Tibial nerve (tissue), 4 donors: ENCODE data around the gene NAT16.
A peak's percentile ranks its signal among the peaks of the same experiment; 100 is the strongest.

ENCODE experiments used
- EP300 ChIP-seq, 2 donors: sonication (generic); formaldehyde crosslinking; IDR thresholded peaks; one replicate each; pipeline ENCODE4 v1.6.1; 2017; ENCODE audit warnings: antibody characterized with exemption in 2 of 2, mild to moderate bottlenecking in 1 of 2
- TF ChIP-seq, protein P1 (sequence below), 5 experiments: fragments of 200-600 bp in 3 of 5; fragments of 450-650 bp in 2 of 5; sonication (generic) in 3 of 5; IDR thresholded peaks; one replicate each; pipeline ENCODE4 v1.5.1; 2016 to 2019; ENCODE audit warnings: antibody characterized with exemption in 5 of 5, mild to moderate bottlenecking in 3 of 5, moderate library complexity in 2 of 5

GRCh38 chr7:101153969-101154692 is 26.0 kb downstream of the NAT16 start, which contains the start of gene AP1S1:
- TF ChIP-seq, protein P1, sequence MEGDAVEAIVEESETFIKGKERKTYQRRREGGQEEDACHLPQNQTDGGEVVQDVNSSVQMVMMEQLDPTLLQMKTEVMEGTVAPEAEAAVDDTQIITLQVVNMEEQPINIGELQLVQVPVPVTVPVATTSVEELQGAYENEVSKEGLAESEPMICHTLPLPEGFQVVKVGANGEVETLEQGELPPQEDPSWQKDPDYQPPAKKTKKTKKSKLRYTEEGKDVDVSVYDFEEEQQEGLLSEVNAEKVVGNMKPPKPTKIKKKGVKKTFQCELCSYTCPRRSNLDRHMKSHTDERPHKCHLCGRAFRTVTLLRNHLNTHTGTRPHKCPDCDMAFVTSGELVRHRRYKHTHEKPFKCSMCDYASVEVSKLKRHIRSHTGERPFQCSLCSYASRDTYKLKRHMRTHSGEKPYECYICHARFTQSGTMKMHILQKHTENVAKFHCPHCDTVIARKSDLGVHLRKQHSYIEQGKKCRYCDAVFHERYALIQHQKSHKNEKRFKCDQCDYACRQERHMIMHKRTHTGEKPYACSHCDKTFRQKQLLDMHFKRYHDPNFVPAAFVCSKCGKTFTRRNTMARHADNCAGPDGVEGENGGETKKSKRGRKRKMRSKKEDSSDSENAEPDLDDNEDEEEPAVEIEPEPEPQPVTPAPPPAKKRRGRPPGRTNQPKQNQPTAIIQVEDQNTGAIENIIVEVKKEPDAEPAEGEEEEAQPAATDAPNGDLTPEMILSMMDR (IDR thresholded peaks at IDR 0.05) = peak in 1 of 5 experiments; percentile 14
- peak in 1 of 2 donors; percentile 58 for TF ChIP-seq EP300 (IDR thresholded peaks at IDR 0.05)
